Measurements from ENCODE around the gene AGXT2. TPM values are rescaled to one million over a fixed set of nuclear protein-coding genes. Genes with fewer than 3 reads are reported as not detected.

The AGXT2 gene
- total RNA-seq, 1 donor from 2014 or later = not detected

- intact Hi-C loops (cut with micrococcal nuclease) = no loop called here
- Histone ChIP-seq H3K4me1 (no peaks in the 10 kb centered on the region), H3K27me3 (ENCODE audit: low read depth) (peaks cover 18% of the 10 kb centered on the region), H3K9me3 (replicated peaks) (peaks cover 3% of the 10 kb centered on the region), H3K27ac (replicated peaks) (no peak overlapping the region), H3K4me3 (no peak overlapping the region), H3K36me3 (no peaks in the 10 kb centered on the region)
- TF ChIP-seq CTCF (IDR thresholded peaks at IDR 0.05; ENCODE audit: borderline replicate concordance) = no peak
- DNase-seq = no peak
Observed at GRCh38 chr5:35082530-35082929, 34.8 kb upstream of the AGXT2 start.

- no peak for DNase-seq
- Histone ChIP-seq H3K27me3 (ENCODE audit: low read depth) (peaks cover 7% of the 10 kb centered on the region), H3K9me3 (replicated peaks) (peaks cover 8% of the 10 kb centered on the region), H3K4me3 (no peak overlapping the region), H3K27ac (replicated peaks) (no peak overlapping the region), H3K36me3 (no peaks in the 10 kb centered on the region), H3K4me1 (no peaks in the 10 kb centered on the region)
- TF ChIP-seq CTCF (IDR thresholded peaks at IDR 0.05; ENCODE audit: borderline replicate concordance) = no peak
- intact Hi-C loops (cut with micrococcal nuclease) = no loop called here
Observed at GRCh38 chr5:35081134-35081533, 33.4 kb upstream of the AGXT2 start.

- H3K4me3 ChIP-seq = no peak overlapping the region
- H3K4me1 ChIP-seq = no peaks in the 10 kb centered on the region
- peaks cover 17% of the 10 kb centered on the region for H3K9me3 ChIP-seq (replicated peaks)
- H3K36me3 ChIP-seq = peaks cover 4% of the 10 kb centered on the region
- H3K27ac ChIP-seq (replicated peaks) = no peak overlapping the region
- H3K27me3 ChIP-seq (ENCODE audit: low read depth) = peaks cover 13% of the 10 kb centered on the region
- intact Hi-C loops (cut with micrococcal nuclease) = no loop called here
- no peak for DNase-seq
- TF ChIP-seq CTCF (IDR thresholded peaks at IDR 0.05; ENCODE audit: borderline replicate concordance) = no peak
Observed at GRCh38 chr5:35073160-35073559, 25.4 kb upstream of the AGXT2 start.

GRCh38 chr5:35069188-35069587, 21.4 kb upstream of the AGXT2 start:
- Histone ChIP-seq H3K9me3 (replicated peaks) (peaks cover 9% of the 10 kb centered on the region), H3K27me3 (ENCODE audit: low read depth) (peaks cover 37% of the 10 kb centered on the region), H3K4me1 (no peaks in the 10 kb centered on the region), H3K4me3 (no peak overlapping the region), H3K36me3 (peaks cover 4% of the 10 kb centered on the region), H3K27ac (replicated peaks) (no peak overlapping the region)
- DNase-seq = no peak
- intact Hi-C loops (cut with micrococcal nuclease) = no loop called here
- no peak for TF ChIP-seq CTCF (IDR thresholded peaks at IDR 0.05; ENCODE audit: borderline replicate concordance)

GRCh38 chr5:35067985-35068384, 20.2 kb upstream of the AGXT2 start:
- intact Hi-C loops (cut with micrococcal nuclease) = no loop called here
- Histone ChIP-seq H3K4me1 (no peaks in the 10 kb centered on the region), H3K4me3 (no peak overlapping the region), H3K27me3 (ENCODE audit: low read depth) (peaks cover 37% of the 10 kb centered on the region), H3K9me3 (replicated peaks) (no peaks in the 10 kb centered on the region), H3K27ac (replicated peaks) (no peak overlapping the region), H3K36me3 (no peaks in the 10 kb centered on the region)
- TF ChIP-seq CTCF (IDR thresholded peaks at IDR 0.05; ENCODE audit: borderline replicate concordance) = no peak
- no peak for DNase-seq
